Pancreas (tissue), 10 donors: Measurements from ENCODE around the gene USF2. TPM values are rescaled to one million over a fixed set of nuclear protein-coding genes. Genes with fewer than 3 reads are reported as not detected.

Source experiments
- ATAC-seq, 4 donors: fragments of 200-7000 bp; cut with Tn5 transposase; one replicate each; pipeline versions ENCODE4 v1.8.0 to v1.9.1; 2020; ENCODE audit warnings: mild to moderate bottlenecking in 4 of 4, moderate library complexity in 4 of 4
- DNase-seq, 6 donors: peaks; one replicate each; pipeline ENCODE4 v3.0.0-alpha.2; 2020
- FAIRE-seq: peaks from 2 replicates; lab custom pipeline; 2012; peaks lifted over from hg19 to GRCh38; lab: Jason Lieb, UNC
- H3K27ac ChIP-seq, 4 donors: fragments of 200-600 bp; sonication (generic); 1 replicate in 3 of 4; 2 replicates in 1 of 4; pipeline versions ENCODE4 v1.5.0 to v1.8.0; 2020
- H3K27me3 ChIP-seq, 4 donors: fragments of 200-600 bp; one replicate each; pipeline ENCODE4 v1.8.0; 2021
- H3K36me3 ChIP-seq, 3 donors: fragments of 200-600 bp; sonication (generic) in 1 of 3; one replicate each; pipeline versions ENCODE4 v1.5.0 to v1.8.0; 2020 to 2021
- H3K4me1 ChIP-seq, 3 donors: fragments of 200-600 bp; one replicate each; pipeline ENCODE4 v1.8.0; 2021
- H3K4me3 ChIP-seq, 4 donors: fragments of 200-600 bp; sonication (generic) in 2 of 4; one replicate each; pipeline versions ENCODE4 v1.5.0 to v1.8.0; 2020 to 2021
- H3K9me3 ChIP-seq, 4 donors: fragments of 200-600 bp; one replicate each; pipeline ENCODE4 v1.8.0; 2021
- CTCF ChIP-seq, 4 donors: fragments of 200-600 bp; sonication (generic) in 3 of 4; IDR thresholded peaks; one replicate each; pipeline versions ENCODE4 v1.5.0 to v1.8.0; 2021; ENCODE audit warnings: antibody characterized with exemption in 4 of 4
- WGBS, 2 donors: extraction: QIAGEN DNeasy Blood & Tissue Kit; methylation state at CpG; one replicate each; pipeline ENCODE4 v1.1.7; 2013; 5-methylcytosine and 5-hydroxymethylcytosine counted together
- intact Hi-C, 3 donors: fragments of 100-400 bp; cut with DNase I; formaldehyde crosslinking; loops; one replicate each; pipeline versions ENCODE4 v1.11.1 to v1.14.2; 2022
- polyA plus RNA-seq, 2 donors: library from polyadenylated mRNA; stranded (reverse); fragments of 200-250 nt; gene quantifications; one replicate each; pipeline ENCODE4 v1.2.3, GENCODE V29; 2013
- total RNA-seq, 6 donors: library from RNA; stranded (reverse); fragmentation: NEBNext Ultra II Directional in 4 of 6; extraction: Animal tissue kit (Norgen Biotek cat#: 25700) in 4 of 6; gene quantifications; one replicate each; pipeline versions ENCODE4 v1.2.1 to v1.2.4, GENCODE V29; 2021 to 2023
- donor health status: healthy with polysubstance abuse.
- donor health status: DM: no; HTN: no; CAD: no; lungs with moderate emphysema.
- donor health status: DM: no; HTN: no; CAD: no.
- donor health status: control.
- donor health status: control.
- donor health status: Bipolar disorder and iron deficiency.
- donor health status: DM: yes; HTN: yes; CAD: no.
- donor health status: DM: no; HTN: no; CAD: no.
- donor health status: DM: no; HTN: no; CAD: no.
- donor health status: DM: yes; HTN: yes; CAD: no.

The USF2 gene
- total and polyA plus RNA-seq, 8 donors = 46.4 to 112 (median 60.6) TPM

- Histone ChIP-seq H3K4me3 (no peak overlapping the region), H3K27me3 (no peaks in the 10 kb centered on the region), H3K36me3 (peaks cover 0 to 14% (median under 1%) of the 10 kb centered on the region in 3 donors), H3K4me1 (peaks cover 13 to 16% (median 15%) of the 10 kb centered on the region in 3 donors), H3K9me3 (no peaks in the 10 kb centered on the region), H3K27ac (peak overlapping the region in 2 of 4 donors; percentile 1 to 84)
- no peak for ATAC-seq
- no peak for FAIRE-seq
- no peak for TF ChIP-seq CTCF (IDR thresholded peaks at IDR 0.05)
- intact Hi-C loops = loop anchor here in 1 of 3 donors (5.0 kb wide), 1 partner anchor 114 kb away; the partner anchor contains the start of gene FXYD5
- 80 to 87% methylated on average over 10 of the region's 10 CpGs for WGBS, 2 donors
- peak; percentile 11 to 70 (median 42) for DNase-seq
Measured at GRCh38 chr19:35265900-35266519, 2.8 kb upstream of the USF2 start.

GRCh38 chr19:35266520-35267352 lies 2.0 kb upstream of the USF2 start:
- intact Hi-C loops = loop anchor here in 1 of 3 donors (5.0 kb wide), 1 partner anchor 114 kb away; the partner anchor contains the start of gene FXYD5
- no peak for TF ChIP-seq CTCF (IDR thresholded peaks at IDR 0.05)
- WGBS, 2 donors = 39 to 46% methylated on average over 31 to 39 of the region's 39 CpGs
- peak overlapping the region; percentile 48 to 73 (median 63) for H3K4me3 ChIP-seq
- H3K36me3 ChIP-seq = peaks cover 0 to 21% (median 7%) of the 10 kb centered on the region in 3 donors
- DNase-seq (peak in 5 of 6 donors; percentile 37 to 86 (median 68)), ATAC-seq (peak in 2 of 4 donors; percentile 1 to 7), FAIRE-seq (no peak)
- H3K27me3 ChIP-seq = no peaks in the 10 kb centered on the region
- H3K9me3 ChIP-seq = no peaks in the 10 kb centered on the region
- peak overlapping the region; percentile 64 to 95 (median 81) for H3K27ac ChIP-seq
- peaks cover 13 to 16% (median 15%) of the 10 kb centered on the region in 3 donors for H3K4me1 ChIP-seq

GRCh38 chr19:35267353-35267817 lies 1.4 kb upstream of the USF2 start:
- DNase-seq (peak; percentile 48 to 89 (median 65)), FAIRE-seq (no peak), ATAC-seq (peak; percentile 17 to 40 (median 31))
- Histone ChIP-seq H3K27me3 (no peaks in the 10 kb centered on the region), H3K4me3 (peak overlapping the region; percentile 48 to 73 (median 63)), H3K4me1 (peaks cover 13 to 16% (median 15%) of the 10 kb centered on the region in 3 donors), H3K27ac (peak overlapping the region; percentile 64 to 95 (median 81)), H3K9me3 (no peaks in the 10 kb centered on the region), H3K36me3 (peaks cover 0 to 21% (median 9%) of the 10 kb centered on the region in 3 donors)
- no peak for TF ChIP-seq CTCF (IDR thresholded peaks at IDR 0.05)
- intact Hi-C loops = loop anchor here in 1 of 3 donors (5.0 kb wide), 1 partner anchor 115 kb away; the partner anchor contains the start of gene FXYD5
- WGBS, 2 donors = 0 to 1% methylated on average over 40 of the region's 40 CpGs

- FAIRE-seq (no peak), ATAC-seq (peak; percentile 60 to 77 (median 74)), DNase-seq (peak; percentile 67 to 91 (median 82))
- Histone ChIP-seq H3K4me3 (peak overlapping the region; percentile 48 to 73 (median 63)), H3K9me3 (no peaks in the 10 kb centered on the region), H3K36me3 (peaks cover 0 to 21% (median 9%) of the 10 kb centered on the region in 3 donors), H3K27ac (peak overlapping the region; percentile 64 to 95 (median 82)), H3K27me3 (no peaks in the 10 kb centered on the region), H3K4me1 (peaks cover 13 to 16% (median 15%) of the 10 kb centered on the region in 3 donors)
- no peak for TF ChIP-seq CTCF (IDR thresholded peaks at IDR 0.05)
- intact Hi-C loops = loop anchor here in 1 of 3 donors (5.0 kb wide), 1 partner anchor 116 kb away; the partner anchor contains the start of gene FXYD5
- 0 to 1% methylated on average over 53 to 100 of the region's 100 CpGs for WGBS, 2 donors
Measured at GRCh38 chr19:35267818-35268535, 785 bp upstream of the USF2 start.
